Measurements from ENCODE around the gene PRRT1B.

GRCh38 chr9:131562032-131562959 lies 17.0 kb downstream of the PRRT1B start:
- no peak for TF ChIP-seq CTCF (conservative IDR thresholded peaks at IDR 0.05; ENCODE audit: low read depth in 2 of 2)
- TF ChIP-seq POLR2AphosphoS5 (IDR thresholded peaks at IDR 0.05; ENCODE audit: low read depth): no peak
- TF ChIP-seq EZH2 (IDR thresholded peaks at IDR 0.05; ENCODE audit: low read depth, unreplicated experiment): no peak
- no peak for TF ChIP-seq EZH2phosphoT487 (IDR thresholded peaks at IDR 0.05; ENCODE audit: unreplicated experiment)
- no peak for TF ChIP-seq REST (IDR thresholded peaks at IDR 0.05; ENCODE audit: unreplicated experiment)
- no peak for TF ChIP-seq ZNF114 (CRISPR knock-in tag; IDR thresholded peaks at IDR 0.05)
- TF ChIP-seq NANOG (IDR thresholded peaks at IDR 0.05; ENCODE audit: borderline replicate concordance): no peak

Data from GM23338 (cell line).